ENCODE results near the gene LSM7. TPM values are rescaled to one million over a fixed set of nuclear protein-coding genes. Genes with fewer than 3 reads are reported as not detected.

The LSM7 gene
- polyA plus RNA-seq, 1 donor from 2014 or later = 550 TPM

DNA sequence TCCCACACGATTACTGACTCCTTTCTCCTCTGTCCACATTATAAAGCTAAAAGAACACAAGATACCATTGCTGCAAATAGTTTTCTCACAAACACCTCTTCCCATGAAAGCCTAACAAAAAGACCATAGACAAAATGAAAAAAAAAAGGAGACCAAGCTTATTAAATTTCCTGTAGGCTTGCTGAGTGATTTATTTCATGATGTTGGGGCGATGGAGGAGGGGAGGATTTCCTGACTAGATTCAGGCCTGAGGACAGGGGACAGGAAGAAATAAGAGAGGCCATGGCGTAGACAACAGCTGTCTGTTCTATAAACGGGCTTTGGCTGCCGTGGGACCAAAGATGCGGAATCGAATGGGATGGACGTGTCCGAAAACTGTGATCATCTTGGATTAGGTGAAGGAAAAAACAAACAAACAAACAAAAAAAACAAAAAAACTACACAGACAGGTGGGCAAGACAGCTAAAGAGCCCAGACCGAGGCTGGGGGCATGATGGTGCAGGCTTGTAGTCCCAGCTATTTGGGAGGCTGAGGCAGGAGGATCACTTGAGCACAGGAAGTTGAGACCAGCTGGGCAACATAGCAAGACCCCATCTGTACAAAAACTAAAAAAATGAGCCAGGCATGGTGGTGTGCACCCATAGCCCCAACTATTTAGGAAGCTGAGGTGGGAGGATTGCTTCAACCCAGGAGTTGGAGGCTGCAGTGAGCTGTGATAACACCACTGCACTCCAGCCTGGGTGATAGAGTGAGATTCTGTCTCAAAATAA is 37.0 kb upstream of the LSM7 start:
- Histone ChIP-seq H3K4me3 (ENCODE audit: low read length) (no peak overlapping the region), H3K9ac (ENCODE audit: low read length) (no peak overlapping the region), H3K36me3 (ENCODE audit: insufficient read depth, low read length) (no peaks in the 10 kb centered on the region), H2AFZ (ENCODE audit: low read depth, low read length) (no peak overlapping the region), H3K27me3 (ENCODE audit: insufficient read depth, low read depth, low read length) (no peaks in the 10 kb centered on the region), H4K20me1 (ENCODE audit: insufficient read depth) (no peaks in the 10 kb centered on the region), H3K27ac (ENCODE audit: low read length) (no peak overlapping the region), H3K9me2 (ENCODE audit: insufficient read depth, low read length) (no peaks in the 10 kb centered on the region), H3K79me2 (replicated peaks; ENCODE audit: insufficient read depth, low read length) (no peaks in the 10 kb centered on the region), H3K4me2 (ENCODE audit: low read length) (no peak overlapping the region), H3F3A (ENCODE audit: insufficient read depth, low read length, poor library complexity, severe bottlenecking) (no peaks in the 10 kb centered on the region), H3K9me3 (ENCODE audit: low read length) (no peaks in the 10 kb centered on the region)
- TF ChIP-seq MXI1 (conservative IDR thresholded peaks at IDR 0.05; ENCODE audit: poor library complexity, severe bottlenecking) (no peak), RAD21 (conservative IDR thresholded peaks at IDR 0.05) (no peak), POLR2AphosphoS5 (IDR thresholded peaks at IDR 0.05) (no peak), SMC3 (conservative IDR thresholded peaks at IDR 0.05; ENCODE audit: poor library complexity) (no peak), EP300 (conservative IDR thresholded peaks at IDR 0.05; ENCODE audit: poor library complexity, severe bottlenecking) (no peak), TAF1 (IDR thresholded peaks at IDR 0.05; ENCODE audit: low read depth) (no peak), EZH2 (IDR thresholded peaks at IDR 0.05; ENCODE audit: borderline replicate concordance, insufficient read depth, low read length, poor library complexity, severe bottlenecking) (no peak)
- TF ChIP-seq, protein P1, sequence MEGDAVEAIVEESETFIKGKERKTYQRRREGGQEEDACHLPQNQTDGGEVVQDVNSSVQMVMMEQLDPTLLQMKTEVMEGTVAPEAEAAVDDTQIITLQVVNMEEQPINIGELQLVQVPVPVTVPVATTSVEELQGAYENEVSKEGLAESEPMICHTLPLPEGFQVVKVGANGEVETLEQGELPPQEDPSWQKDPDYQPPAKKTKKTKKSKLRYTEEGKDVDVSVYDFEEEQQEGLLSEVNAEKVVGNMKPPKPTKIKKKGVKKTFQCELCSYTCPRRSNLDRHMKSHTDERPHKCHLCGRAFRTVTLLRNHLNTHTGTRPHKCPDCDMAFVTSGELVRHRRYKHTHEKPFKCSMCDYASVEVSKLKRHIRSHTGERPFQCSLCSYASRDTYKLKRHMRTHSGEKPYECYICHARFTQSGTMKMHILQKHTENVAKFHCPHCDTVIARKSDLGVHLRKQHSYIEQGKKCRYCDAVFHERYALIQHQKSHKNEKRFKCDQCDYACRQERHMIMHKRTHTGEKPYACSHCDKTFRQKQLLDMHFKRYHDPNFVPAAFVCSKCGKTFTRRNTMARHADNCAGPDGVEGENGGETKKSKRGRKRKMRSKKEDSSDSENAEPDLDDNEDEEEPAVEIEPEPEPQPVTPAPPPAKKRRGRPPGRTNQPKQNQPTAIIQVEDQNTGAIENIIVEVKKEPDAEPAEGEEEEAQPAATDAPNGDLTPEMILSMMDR (IDR thresholded peaks at IDR 0.05; ENCODE audit: poor library complexity, severe bottlenecking) = no peak
- TF ChIP-seq, protein P2, sequence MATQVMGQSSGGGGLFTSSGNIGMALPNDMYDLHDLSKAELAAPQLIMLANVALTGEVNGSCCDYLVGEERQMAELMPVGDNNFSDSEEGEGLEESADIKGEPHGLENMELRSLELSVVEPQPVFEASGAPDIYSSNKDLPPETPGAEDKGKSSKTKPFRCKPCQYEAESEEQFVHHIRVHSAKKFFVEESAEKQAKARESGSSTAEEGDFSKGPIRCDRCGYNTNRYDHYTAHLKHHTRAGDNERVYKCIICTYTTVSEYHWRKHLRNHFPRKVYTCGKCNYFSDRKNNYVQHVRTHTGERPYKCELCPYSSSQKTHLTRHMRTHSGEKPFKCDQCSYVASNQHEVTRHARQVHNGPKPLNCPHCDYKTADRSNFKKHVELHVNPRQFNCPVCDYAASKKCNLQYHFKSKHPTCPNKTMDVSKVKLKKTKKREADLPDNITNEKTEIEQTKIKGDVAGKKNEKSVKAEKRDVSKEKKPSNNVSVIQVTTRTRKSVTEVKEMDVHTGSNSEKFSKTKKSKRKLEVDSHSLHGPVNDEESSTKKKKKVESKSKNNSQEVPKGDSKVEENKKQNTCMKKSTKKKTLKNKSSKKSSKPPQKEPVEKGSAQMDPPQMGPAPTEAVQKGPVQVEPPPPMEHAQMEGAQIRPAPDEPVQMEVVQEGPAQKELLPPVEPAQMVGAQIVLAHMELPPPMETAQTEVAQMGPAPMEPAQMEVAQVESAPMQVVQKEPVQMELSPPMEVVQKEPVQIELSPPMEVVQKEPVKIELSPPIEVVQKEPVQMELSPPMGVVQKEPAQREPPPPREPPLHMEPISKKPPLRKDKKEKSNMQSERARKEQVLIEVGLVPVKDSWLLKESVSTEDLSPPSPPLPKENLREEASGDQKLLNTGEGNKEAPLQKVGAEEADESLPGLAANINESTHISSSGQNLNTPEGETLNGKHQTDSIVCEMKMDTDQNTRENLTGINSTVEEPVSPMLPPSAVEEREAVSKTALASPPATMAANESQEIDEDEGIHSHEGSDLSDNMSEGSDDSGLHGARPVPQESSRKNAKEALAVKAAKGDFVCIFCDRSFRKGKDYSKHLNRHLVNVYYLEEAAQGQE (IDR thresholded peaks at IDR 0.05; ENCODE audit: borderline replicate concordance) = no peak

DNA sequence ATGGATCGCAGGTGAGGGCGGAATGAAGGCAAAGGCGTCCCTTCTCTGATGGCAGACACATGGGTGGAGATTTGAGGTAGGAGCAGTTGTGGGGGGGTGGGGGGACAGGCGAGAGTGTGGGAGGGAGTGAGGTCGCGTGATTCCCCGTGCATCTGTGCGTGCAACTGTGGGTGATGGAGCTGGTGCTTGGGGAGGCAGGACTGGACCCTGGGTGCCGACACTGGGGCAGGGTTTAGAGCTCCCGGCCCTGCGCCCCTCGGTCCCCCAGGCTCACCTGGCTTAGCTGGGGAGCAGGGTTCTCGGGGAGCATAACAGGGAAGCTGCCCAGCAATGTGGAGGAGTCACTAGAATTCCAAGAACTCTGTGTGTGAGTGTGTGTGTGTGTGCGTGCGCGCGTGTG is 35.0 kb upstream of the LSM7 start:
- Histone ChIP-seq H3F3A (ENCODE audit: insufficient read depth, low read length, poor library complexity, severe bottlenecking) (no peaks in the 10 kb centered on the region), H3K9ac (ENCODE audit: low read length) (no peak overlapping the region), H3K4me2 (ENCODE audit: low read length) (no peak overlapping the region), H4K20me1 (ENCODE audit: insufficient read depth) (no peaks in the 10 kb centered on the region), H3K27me3 (ENCODE audit: insufficient read depth, low read depth, low read length) (no peaks in the 10 kb centered on the region), H3K79me2 (replicated peaks; ENCODE audit: insufficient read depth, low read length) (no peaks in the 10 kb centered on the region), H3K9me2 (ENCODE audit: insufficient read depth, low read length) (no peaks in the 10 kb centered on the region), H2AFZ (ENCODE audit: low read depth, low read length) (no peak overlapping the region), H3K4me3 (ENCODE audit: low read length) (no peak overlapping the region), H3K27ac (ENCODE audit: low read length) (no peak overlapping the region), H3K36me3 (ENCODE audit: insufficient read depth, low read length) (no peaks in the 10 kb centered on the region), H3K9me3 (ENCODE audit: low read length) (no peaks in the 10 kb centered on the region)
- TF ChIP-seq, protein P2 (IDR thresholded peaks at IDR 0.05; ENCODE audit: borderline replicate concordance) = no peak
- TF ChIP-seq POLR2AphosphoS5 (IDR thresholded peaks at IDR 0.05) (no peak), TAF1 (IDR thresholded peaks at IDR 0.05; ENCODE audit: low read depth) (no peak), RAD21 (conservative IDR thresholded peaks at IDR 0.05) (no peak), EZH2 (IDR thresholded peaks at IDR 0.05; ENCODE audit: borderline replicate concordance, insufficient read depth, low read length, poor library complexity, severe bottlenecking) (no peak), MXI1 (conservative IDR thresholded peaks at IDR 0.05; ENCODE audit: poor library complexity, severe bottlenecking) (no peak), EP300 (conservative IDR thresholded peaks at IDR 0.05; ENCODE audit: poor library complexity, severe bottlenecking) (no peak), SMC3 (conservative IDR thresholded peaks at IDR 0.05; ENCODE audit: poor library complexity) (no peak)

All from neural cell (in vitro differentiated cells).